ENCODE data around the gene TRIM7.

DNA sequence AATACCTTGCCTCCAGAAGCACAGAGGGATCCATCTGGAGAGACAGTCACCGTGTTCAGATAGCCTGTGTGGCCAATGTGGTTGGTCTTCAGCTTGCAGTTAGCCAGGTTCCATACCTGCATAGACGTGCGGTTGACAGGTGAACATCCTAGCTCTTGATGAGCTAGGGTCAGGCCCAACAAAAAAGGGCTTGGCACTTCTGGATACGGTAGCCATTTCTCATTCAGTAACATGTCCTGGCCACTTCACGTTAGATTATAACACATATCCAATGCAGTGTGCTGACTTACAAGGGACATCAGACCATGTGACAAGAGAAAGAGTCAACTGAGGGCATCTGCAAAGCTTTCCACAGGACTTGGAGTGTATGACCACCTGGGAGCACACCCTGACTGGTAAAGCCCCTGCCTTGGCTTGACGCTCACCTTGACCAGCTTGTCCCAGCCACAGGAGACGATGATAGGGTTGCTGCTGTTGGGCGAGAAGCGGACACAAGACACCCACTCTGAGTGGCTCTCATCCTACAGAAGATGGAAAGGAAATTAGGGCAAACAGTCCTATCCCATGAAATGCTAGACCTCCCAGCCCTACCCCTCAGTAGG is 34.2 kb upstream of the TRIM7 start:
- TF ChIP-seq, protein P1, sequence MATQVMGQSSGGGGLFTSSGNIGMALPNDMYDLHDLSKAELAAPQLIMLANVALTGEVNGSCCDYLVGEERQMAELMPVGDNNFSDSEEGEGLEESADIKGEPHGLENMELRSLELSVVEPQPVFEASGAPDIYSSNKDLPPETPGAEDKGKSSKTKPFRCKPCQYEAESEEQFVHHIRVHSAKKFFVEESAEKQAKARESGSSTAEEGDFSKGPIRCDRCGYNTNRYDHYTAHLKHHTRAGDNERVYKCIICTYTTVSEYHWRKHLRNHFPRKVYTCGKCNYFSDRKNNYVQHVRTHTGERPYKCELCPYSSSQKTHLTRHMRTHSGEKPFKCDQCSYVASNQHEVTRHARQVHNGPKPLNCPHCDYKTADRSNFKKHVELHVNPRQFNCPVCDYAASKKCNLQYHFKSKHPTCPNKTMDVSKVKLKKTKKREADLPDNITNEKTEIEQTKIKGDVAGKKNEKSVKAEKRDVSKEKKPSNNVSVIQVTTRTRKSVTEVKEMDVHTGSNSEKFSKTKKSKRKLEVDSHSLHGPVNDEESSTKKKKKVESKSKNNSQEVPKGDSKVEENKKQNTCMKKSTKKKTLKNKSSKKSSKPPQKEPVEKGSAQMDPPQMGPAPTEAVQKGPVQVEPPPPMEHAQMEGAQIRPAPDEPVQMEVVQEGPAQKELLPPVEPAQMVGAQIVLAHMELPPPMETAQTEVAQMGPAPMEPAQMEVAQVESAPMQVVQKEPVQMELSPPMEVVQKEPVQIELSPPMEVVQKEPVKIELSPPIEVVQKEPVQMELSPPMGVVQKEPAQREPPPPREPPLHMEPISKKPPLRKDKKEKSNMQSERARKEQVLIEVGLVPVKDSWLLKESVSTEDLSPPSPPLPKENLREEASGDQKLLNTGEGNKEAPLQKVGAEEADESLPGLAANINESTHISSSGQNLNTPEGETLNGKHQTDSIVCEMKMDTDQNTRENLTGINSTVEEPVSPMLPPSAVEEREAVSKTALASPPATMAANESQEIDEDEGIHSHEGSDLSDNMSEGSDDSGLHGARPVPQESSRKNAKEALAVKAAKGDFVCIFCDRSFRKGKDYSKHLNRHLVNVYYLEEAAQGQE (IDR thresholded peaks at IDR 0.05; ENCODE audit: insufficient read depth in 1 of 2, low read depth in 2 of 2, low read length in 1 of 2), result no peak
- TF ChIP-seq, protein P2, sequence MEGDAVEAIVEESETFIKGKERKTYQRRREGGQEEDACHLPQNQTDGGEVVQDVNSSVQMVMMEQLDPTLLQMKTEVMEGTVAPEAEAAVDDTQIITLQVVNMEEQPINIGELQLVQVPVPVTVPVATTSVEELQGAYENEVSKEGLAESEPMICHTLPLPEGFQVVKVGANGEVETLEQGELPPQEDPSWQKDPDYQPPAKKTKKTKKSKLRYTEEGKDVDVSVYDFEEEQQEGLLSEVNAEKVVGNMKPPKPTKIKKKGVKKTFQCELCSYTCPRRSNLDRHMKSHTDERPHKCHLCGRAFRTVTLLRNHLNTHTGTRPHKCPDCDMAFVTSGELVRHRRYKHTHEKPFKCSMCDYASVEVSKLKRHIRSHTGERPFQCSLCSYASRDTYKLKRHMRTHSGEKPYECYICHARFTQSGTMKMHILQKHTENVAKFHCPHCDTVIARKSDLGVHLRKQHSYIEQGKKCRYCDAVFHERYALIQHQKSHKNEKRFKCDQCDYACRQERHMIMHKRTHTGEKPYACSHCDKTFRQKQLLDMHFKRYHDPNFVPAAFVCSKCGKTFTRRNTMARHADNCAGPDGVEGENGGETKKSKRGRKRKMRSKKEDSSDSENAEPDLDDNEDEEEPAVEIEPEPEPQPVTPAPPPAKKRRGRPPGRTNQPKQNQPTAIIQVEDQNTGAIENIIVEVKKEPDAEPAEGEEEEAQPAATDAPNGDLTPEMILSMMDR (IDR thresholded peaks at IDR 0.05), result no peak
- TF ChIP-seq POLR2AphosphoS5 (IDR thresholded peaks at IDR 0.05; ENCODE audit: low read depth, low read length) (no peak), SIN3A (IDR thresholded peaks at IDR 0.05; ENCODE audit: borderline replicate concordance, insufficient read depth, low read depth, low read length) (no peak), TCF7L2 (IDR thresholded peaks at IDR 0.05; ENCODE audit: low read depth, low read length) (no peak)
